HepG2 (cell line): ENCODE data around the gene ERBB4. TPM values are rescaled to one million over a fixed set of nuclear protein-coding genes. Genes with fewer than 3 reads are reported as not detected.

Experiments used
- ATAC-seq: fragments of 200-7000 bp; cut with Tn5 transposase; 3 replicates; pipeline ENCODE4 v1.9.1; 2020; ENCODE audit warnings: mild to moderate bottlenecking, moderate library complexity
- BruUV-seq: library from RNA; stranded (reverse); fragments of 400-500 nt; replicated peaks from 2 replicates; lab custom pipeline; 2021; lab: Mats Ljungman, UMichigan
- CTCF ChIA-PET: fragments of 300-600 bp; formaldehyde crosslinking; extraction: SDS; loops from one replicate; lab custom pipeline; 2021; ENCODE audit warnings: low total read pairs, inconsistent platforms, low intra/inter-chr PET ratio; lab: Yijun Ruan, JAX
- POLR2A ChIA-PET: fragments of 350-600 bp; sonication (Branson Sonifier 250); formaldehyde crosslinking; loops from one replicate; lab custom pipeline; 2020; ENCODE audit warnings: antibody characterized with exemption, inconsistent platforms; lab: Yijun Ruan, JAX
- DNase-seq: peaks from one replicate; pipeline ENCODE4 v3.0.0-alpha.2; 2015; ENCODE audit warnings: low spot score
- FAIRE-seq: peaks from 3 replicates; lab custom pipeline; 2011; peaks lifted over from hg19 to GRCh38; lab: Jason Lieb, UNC
- H2AFZ ChIP-seq: one replicate; pipeline ENCODE4 v1.6.1; 2011; ENCODE audit warnings: low read length, inconsistent platforms
- H3K27ac ChIP-seq: fragments of 300-600 bp; 3 replicates; pipeline ENCODE4 v1.8.0; 2011; ENCODE audit warnings: mixed run types, mild to moderate bottlenecking, mixed read lengths, low read length, inconsistent platforms; ENCODE audit not compliant: insufficient read depth; ENCODE audit errors: extremely low read length
- H3K27me3 ChIP-seq, 2 experiments: fragments of 200-600 bp in 1 of 2; 2 replicates in 1 of 2; 3 replicates in 1 of 2; pipeline versions ENCODE4 v1.6.0 to v1.8.0; 2011; ENCODE audit warnings: low read length in 2 of 2, mild to moderate bottlenecking in 2 of 2, moderate library complexity in 2 of 2, inconsistent platforms in 1 of 2; ENCODE audit not compliant: insufficient read depth in 2 of 2, control insufficient read depth in 1 of 2
- H3K36me3 ChIP-seq, 2 experiments: fragments of 200-600 bp in 1 of 2; replicated peaks in 1 of 2; 2 replicates in 1 of 2; 3 replicates in 1 of 2; pipeline versions ENCODE4 v1.5.1 to v1.8.0; 2011; ENCODE audit warnings: low read length in 2 of 2, inconsistent platforms in 1 of 2; ENCODE audit not compliant: insufficient read depth in 2 of 2, control insufficient read depth in 1 of 2
- H3K4me1 ChIP-seq: 2 replicates; pipeline ENCODE4 v1.5.1; 2012; ENCODE audit warnings: low read length, inconsistent platforms; ENCODE audit not compliant: insufficient read depth
- H3K4me2 ChIP-seq: 2 replicates; pipeline ENCODE4 v1.6.0; 2011; ENCODE audit warnings: low read depth, low read length, inconsistent platforms
- H3K4me3 ChIP-seq, 3 experiments: fragments of 200-600 bp in 1 of 3; sonication (generic), shearing (Covaris generic) in 1 of 3; replicated peaks in 1 of 3; 2 replicates each; pipeline ENCODE4 v1.5.1; 2011 to 2016; ENCODE audit warnings: low read length in 3 of 3, inconsistent platforms in 2 of 3, low read depth in 2 of 3, mild to moderate bottlenecking in 2 of 3, control low read depth in 1 of 3, mixed read lengths in 1 of 3; ENCODE audit not compliant: insufficient read depth in 1 of 3
- H3K79me2 ChIP-seq: one replicate; pipeline ENCODE4 v1.6.1; 2011; ENCODE audit warnings: low read length, inconsistent platforms; ENCODE audit not compliant: insufficient read depth
- H3K9ac ChIP-seq: 2 replicates; pipeline ENCODE4 v1.6.0; 2011; ENCODE audit warnings: mild to moderate bottlenecking, low read depth, low read length, inconsistent platforms; ENCODE audit not compliant: insufficient read depth
- H3K9me3 ChIP-seq: 2 replicates; pipeline ENCODE4 v1.5.1; 2012; ENCODE audit warnings: mild to moderate bottlenecking, low read length
- H4K20me1 ChIP-seq: 2 replicates; pipeline ENCODE4 v1.6.0; 2011; ENCODE audit warnings: inconsistent platforms, mild to moderate bottlenecking, low read length, moderate library complexity; ENCODE audit not compliant: insufficient read depth
- NFKBIZ ChIP-seq: IDR thresholded peaks from 2 replicates; pipeline ENCODE4 v1.6.1; 2018; ENCODE audit warnings: missing genetic modification reagents, missing compliant biosample characterization
- RBM39 ChIP-seq: fragments of 200-400 bp; formaldehyde crosslinking; IDR thresholded peaks from one replicate; pipeline ENCODE4 v1.6.1; 2018; ENCODE audit warnings: antibody characterized with exemption, mild to moderate bottlenecking, low read depth, low read length; ENCODE audit not compliant: poor library complexity, severe bottlenecking
- SALL2 ChIP-seq: sonication (generic); formaldehyde crosslinking; IDR thresholded peaks from 2 replicates; pipeline ENCODE4 v1.8.1; 2023; ENCODE audit warnings: mild to moderate bottlenecking, missing genetic modification reagents, inconsistent platforms
- ZBTB1 ChIP-seq: sonication (generic); formaldehyde crosslinking; IDR thresholded peaks from 2 replicates; pipeline ENCODE4 v1.4.0; 2020; ENCODE audit warnings: missing genetic modification reagents, borderline replicate concordance
- ZNF317 ChIP-seq: sonication (generic); formaldehyde crosslinking; IDR thresholded peaks from 2 replicates; pipeline ENCODE4 v1.5.0; 2020; ENCODE audit warnings: mild to moderate bottlenecking, missing genetic modification reagents
- ZNF703 ChIP-seq: sonication (generic); formaldehyde crosslinking; IDR thresholded peaks from 2 replicates; pipeline ENCODE4 v1.5.1; 2020; ENCODE audit warnings: missing genetic modification reagents, mild to moderate bottlenecking, moderate library complexity, borderline replicate concordance
- ZNF720 ChIP-seq: sonication (generic); formaldehyde crosslinking; IDR thresholded peaks from 2 replicates; pipeline ENCODE4 v1.4.0; 2020; ENCODE audit warnings: missing genetic modification reagents
- WGBS: methylation state at CpG from one replicate; pipeline ENCODE4 v1.1.6; 2017; ENCODE audit warnings: low lambda C conversion rate; 5-methylcytosine and 5-hydroxymethylcytosine counted together
- in situ Hi-C: cut with HindIII; loops from 2 replicates; pipeline ENCODE4 v1.10.0; 2017; ENCODE audit warnings: low pct_unique_long_range_greater_than_20kb; ENCODE audit not compliant: extremely low pct_ligation_motif_present
- intact Hi-C: fragments of 100-400 bp; cut with micrococcal nuclease; formaldehyde crosslinking; loops from one replicate; pipeline ENCODE4 v1.10.0; 2022; ENCODE audit not compliant: unreplicated experiment
- polyA plus RNA-seq, 8 experiments: library from polyadenylated mRNA; depleted of rRNA in 3 of 8; stranded (reverse) in 7 of 8; unstranded in 1 of 8; fragments of >200 nt; fragmentation: Illumina TruSeq in 4 of 8; extraction: Trizol in 4 of 8; gene quantifications; 2 replicates each; pipeline versions ENCODE4 v1.2.1 to v1.2.3, GENCODE V29; 2011 to 2016; ENCODE audit warnings: low read depth in 4 of 8, missing spikeins in 1 of 8, mixed read lengths in 1 of 8; ENCODE audit not compliant: insufficient read depth in 1 of 8
- total RNA-seq, 5 experiments: library from RNA; depleted of rRNA; stranded (reverse); fragments of >200 nt; fragmentation: Illumina TruSeq; extraction: Trizol; gene quantifications; 2 replicates each; pipeline ENCODE4 v1.2.3, GENCODE V29; 2016; ENCODE audit warnings: low read depth in 1 of 5
- TF ChIP-seq, protein P1 (sequence below): sonication (generic); formaldehyde crosslinking; IDR thresholded peaks from 2 replicates; pipeline ENCODE4 v1.8.0; 2022; ENCODE audit warnings: mild to moderate bottlenecking, missing genetic modification reagents, borderline replicate concordance
- TF ChIP-seq, protein P2 (sequence below): sonication (generic); formaldehyde crosslinking; IDR thresholded peaks from 2 replicates; pipeline ENCODE4 v1.9.0; 2022; ENCODE audit warnings: missing genetic modification reagents, mild to moderate bottlenecking, borderline replicate concordance
- TF ChIP-seq, protein P3 (sequence below): sonication (generic); formaldehyde crosslinking; IDR thresholded peaks from 2 replicates; pipeline ENCODE4 v1.5.1; 2020; ENCODE audit warnings: mild to moderate bottlenecking, missing genetic modification reagents, borderline replicate concordance

ERBB4 gene
- total and polyA plus RNA-seq, 2 of the 13 experiments (the other 11 are each of a cell fraction or from before 2014, with no cell fraction given): not detected

DNA sequence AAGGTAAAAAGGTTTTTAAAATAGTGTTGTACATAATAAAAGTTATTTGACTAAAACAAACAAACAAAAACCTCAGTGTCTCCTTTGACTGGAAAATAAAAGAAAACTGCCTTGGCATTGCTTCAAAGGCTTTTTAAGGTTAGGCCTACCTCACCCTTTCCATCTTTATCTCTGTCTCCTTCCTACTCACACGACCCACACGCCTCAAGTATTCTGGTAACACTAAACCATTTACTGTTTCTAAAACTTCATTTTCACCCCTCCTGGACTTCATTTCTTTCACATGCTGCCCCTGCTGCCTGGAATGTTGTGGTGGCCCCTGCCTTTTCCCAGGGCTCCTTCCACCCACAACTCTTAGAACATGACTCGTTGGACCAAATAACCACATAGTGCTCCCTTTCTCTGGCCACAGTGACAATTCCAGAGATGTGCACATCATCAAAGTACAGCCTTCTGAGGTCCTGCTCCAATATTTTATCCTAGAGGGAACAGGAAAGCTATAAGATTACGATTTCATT lies 54.0 kb downstream of the ERBB4 start (continued):
- TF ChIP-seq, protein P1, sequence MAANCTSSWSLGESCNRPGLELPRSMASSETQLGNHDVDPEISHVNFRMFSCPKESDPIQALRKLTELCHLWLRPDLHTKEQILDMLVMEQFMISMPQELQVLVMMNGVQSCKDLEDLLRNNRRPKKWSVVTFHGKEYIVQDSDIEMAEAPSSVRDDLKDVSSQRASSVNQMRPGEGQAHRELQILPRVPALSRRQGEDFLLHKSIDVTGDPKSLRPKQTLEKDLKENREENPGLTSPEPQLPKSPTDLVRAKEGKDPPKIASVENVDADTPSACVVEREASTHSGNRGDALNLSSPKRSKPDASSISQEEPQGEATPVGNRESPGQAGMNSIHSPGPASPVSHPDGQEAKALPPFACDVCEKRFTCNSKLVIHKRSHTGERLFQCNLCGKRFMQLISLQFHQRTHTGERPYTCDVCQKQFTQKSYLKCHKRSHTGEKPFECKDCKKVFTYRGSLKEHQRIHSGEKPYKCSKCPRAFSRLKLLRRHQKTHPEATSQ (CRISPR knock-in tag): no peak
- no peak for TF ChIP-seq ZNF720 (CRISPR knock-in tag)
- no peak for TF ChIP-seq RBM39
- no peak for TF ChIP-seq ZNF703 (CRISPR knock-in tag)
- TF ChIP-seq, protein P2, sequence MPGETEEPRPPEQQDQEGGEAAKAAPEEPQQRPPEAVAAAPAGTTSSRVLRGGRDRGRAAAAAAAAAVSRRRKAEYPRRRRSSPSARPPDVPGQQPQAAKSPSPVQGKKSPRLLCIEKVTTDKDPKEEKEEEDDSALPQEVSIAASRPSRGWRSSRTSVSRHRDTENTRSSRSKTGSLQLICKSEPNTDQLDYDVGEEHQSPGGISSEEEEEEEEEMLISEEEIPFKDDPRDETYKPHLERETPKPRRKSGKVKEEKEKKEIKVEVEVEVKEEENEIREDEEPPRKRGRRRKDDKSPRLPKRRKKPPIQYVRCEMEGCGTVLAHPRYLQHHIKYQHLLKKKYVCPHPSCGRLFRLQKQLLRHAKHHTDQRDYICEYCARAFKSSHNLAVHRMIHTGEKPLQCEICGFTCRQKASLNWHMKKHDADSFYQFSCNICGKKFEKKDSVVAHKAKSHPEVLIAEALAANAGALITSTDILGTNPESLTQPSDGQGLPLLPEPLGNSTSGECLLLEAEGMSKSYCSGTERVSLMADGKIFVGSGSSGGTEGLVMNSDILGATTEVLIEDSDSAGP (CRISPR knock-in tag): no peak
- no peak for TF ChIP-seq ZBTB1
- no peak for TF ChIP-seq SALL2 (CRISPR knock-in tag)

DNA sequence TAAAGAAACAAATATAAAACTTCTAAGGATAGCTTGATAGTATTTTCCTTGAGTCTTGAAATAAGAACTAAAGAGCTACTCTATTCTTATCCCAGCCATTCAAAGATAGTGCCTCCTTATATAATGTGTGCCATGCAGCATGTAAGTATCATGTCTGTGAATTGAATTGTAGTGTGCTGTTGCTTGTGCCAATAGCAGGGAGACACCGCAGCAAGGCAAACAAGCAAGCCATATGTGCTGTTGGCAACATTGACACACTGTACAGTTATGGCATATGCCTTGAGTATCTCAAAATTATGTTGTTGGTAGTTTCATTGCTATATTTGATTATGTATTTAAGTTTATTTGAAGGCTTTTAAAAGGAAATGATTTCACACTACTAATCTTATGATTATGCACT lies 58.2 kb downstream of the ERBB4 start:
- Histone ChIP-seq H3K4me1 (no peaks in the 10 kb centered on the region), H4K20me1 (no peaks in the 10 kb centered on the region), H3K9ac (no peak overlapping the region), H3K27ac (no peak overlapping the region), H3K4me2 (no peak overlapping the region), H3K9me3 (no peaks in the 10 kb centered on the region), H3K79me2 (no peaks in the 10 kb centered on the region), H3K4me3 (no peak overlapping the region), H3K36me3 (no peaks in the 10 kb centered on the region), H3K27me3 (no peaks in the 10 kb centered on the region), H2AFZ (no peak overlapping the region)
- no peak for DNase-seq
- CTCF ChIA-PET: no interaction called here
- no peak for FAIRE-seq
- no peak for ATAC-seq
- intact Hi-C loops: loop anchor here (1.0 kb wide), 1 partner anchor 33 kb away; no protein-coding TSS in a partner anchor
- TF ChIP-seq, protein P3, sequence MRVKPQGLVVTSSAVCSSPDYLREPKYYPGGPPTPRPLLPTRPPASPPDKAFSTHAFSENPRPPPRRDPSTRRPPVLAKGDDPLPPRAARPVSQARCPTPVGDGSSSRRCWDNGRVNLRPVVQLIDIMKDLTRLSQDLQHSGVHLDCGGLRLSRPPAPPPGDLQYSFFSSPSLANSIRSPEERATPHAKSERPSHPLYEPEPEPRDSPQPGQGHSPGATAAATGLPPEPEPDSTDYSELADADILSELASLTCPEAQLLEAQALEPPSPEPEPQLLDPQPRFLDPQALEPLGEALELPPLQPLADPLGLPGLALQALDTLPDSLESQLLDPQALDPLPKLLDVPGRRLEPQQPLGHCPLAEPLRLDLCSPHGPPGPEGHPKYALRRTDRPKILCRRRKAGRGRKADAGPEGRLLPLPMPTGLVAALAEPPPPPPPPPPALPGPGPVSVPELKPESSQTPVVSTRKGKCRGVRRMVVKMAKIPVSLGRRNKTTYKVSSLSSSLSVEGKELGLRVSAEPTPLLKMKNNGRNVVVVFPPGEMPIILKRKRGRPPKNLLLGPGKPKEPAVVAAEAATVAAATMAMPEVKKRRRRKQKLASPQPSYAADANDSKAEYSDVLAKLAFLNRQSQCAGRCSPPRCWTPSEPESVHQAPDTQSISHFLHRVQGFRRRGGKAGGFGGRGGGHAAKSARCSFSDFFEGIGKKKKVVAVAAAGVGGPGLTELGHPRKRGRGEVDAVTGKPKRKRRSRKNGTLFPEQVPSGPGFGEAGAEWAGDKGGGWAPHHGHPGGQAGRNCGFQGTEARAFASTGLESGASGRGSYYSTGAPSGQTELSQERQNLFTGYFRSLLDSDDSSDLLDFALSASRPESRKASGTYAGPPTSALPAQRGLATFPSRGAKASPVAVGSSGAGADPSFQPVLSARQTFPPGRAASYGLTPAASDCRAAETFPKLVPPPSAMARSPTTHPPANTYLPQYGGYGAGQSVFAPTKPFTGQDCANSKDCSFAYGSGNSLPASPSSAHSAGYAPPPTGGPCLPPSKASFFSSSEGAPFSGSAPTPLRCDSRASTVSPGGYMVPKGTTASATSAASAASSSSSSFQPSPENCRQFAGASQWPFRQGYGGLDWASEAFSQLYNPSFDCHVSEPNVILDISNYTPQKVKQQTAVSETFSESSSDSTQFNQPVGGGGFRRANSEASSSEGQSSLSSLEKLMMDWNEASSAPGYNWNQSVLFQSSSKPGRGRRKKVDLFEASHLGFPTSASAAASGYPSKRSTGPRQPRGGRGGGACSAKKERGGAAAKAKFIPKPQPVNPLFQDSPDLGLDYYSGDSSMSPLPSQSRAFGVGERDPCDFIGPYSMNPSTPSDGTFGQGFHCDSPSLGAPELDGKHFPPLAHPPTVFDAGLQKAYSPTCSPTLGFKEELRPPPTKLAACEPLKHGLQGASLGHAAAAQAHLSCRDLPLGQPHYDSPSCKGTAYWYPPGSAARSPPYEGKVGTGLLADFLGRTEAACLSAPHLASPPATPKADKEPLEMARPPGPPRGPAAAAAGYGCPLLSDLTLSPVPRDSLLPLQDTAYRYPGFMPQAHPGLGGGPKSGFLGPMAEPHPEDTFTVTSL (CRISPR knock-in tag): no peak
- TF ChIP-seq ZNF317 (CRISPR knock-in tag): no peak
- no peak for TF ChIP-seq NFKBIZ (CRISPR knock-in tag)
- in situ Hi-C loops: no loop called here
- 33% methylated on average over 1 of the region's 1 CpG for WGBS
- POLR2A ChIA-PET: no interaction called here
- BruUV-seq: no TSS peak
